Neural cell (in vitro differentiated cells): ENCODE data around the gene MTERF1. TPM values are rescaled to one million over a fixed set of nuclear protein-coding genes. Genes with fewer than 3 reads are reported as not detected.

Experiments used
- H2AFZ ChIP-seq: fragments of 200-600, 300-800 bp; sonication (generic), shearing (Covaris generic); 2 replicates; pipeline ENCODE4 v1.6.0; 2014; ENCODE audit warnings: low read depth, mild to moderate bottlenecking, antibody characterized with exemption, low read length, moderate library complexity
- H3F3A ChIP-seq: fragments of 200-600 bp; shearing (Covaris generic); 2 replicates; pipeline ENCODE4 v1.6.1; 2016; ENCODE audit warnings: mild to moderate bottlenecking, moderate library complexity, mixed read lengths, antibody characterized with exemption, low read length; ENCODE audit not compliant: insufficient read depth, poor library complexity, severe bottlenecking
- H3K27ac ChIP-seq: fragments of 200-600, 300-800 bp; sonication (generic), shearing (Covaris generic); 2 replicates; pipeline ENCODE4 v1.5.1; 2014; ENCODE audit warnings: mild to moderate bottlenecking, low read length, moderate library complexity
- H3K27me3 ChIP-seq: fragments of 300-800, 200-600 bp; sonication (generic), shearing (Covaris generic); 2 replicates; pipeline ENCODE4 v1.6.0; 2014; ENCODE audit warnings: mild to moderate bottlenecking, low read depth, low read length, moderate library complexity; ENCODE audit not compliant: insufficient read depth
- H3K36me3 ChIP-seq: fragments of 300-800, 200-600 bp; sonication (generic), shearing (Covaris generic); 2 replicates; pipeline ENCODE4 v1.5.1; 2014; ENCODE audit warnings: mild to moderate bottlenecking, antibody characterized with exemption, low read length, moderate library complexity; ENCODE audit not compliant: insufficient read depth
- H3K4me2 ChIP-seq: fragments of 300-800, 200-600 bp; sonication (generic), shearing (Covaris generic); 2 replicates; pipeline ENCODE4 v1.6.0; 2014; ENCODE audit warnings: mild to moderate bottlenecking, low read length
- H3K4me3 ChIP-seq: fragments of 300-800, 200-600 bp; sonication (generic), shearing (Covaris generic); 2 replicates; pipeline ENCODE4 v1.5.1; 2014; ENCODE audit warnings: mild to moderate bottlenecking, low read length, moderate library complexity
- H3K79me2 ChIP-seq: fragments of 200-600 bp; shearing (Covaris generic); replicated peaks from 2 replicates; pipeline ENCODE4 v1.6.0; 2014; ENCODE audit warnings: mild to moderate bottlenecking, low read length, moderate library complexity; ENCODE audit not compliant: insufficient read depth
- H3K9ac ChIP-seq: fragments of 300-800, 200-600 bp; sonication (generic), shearing (Covaris generic); 2 replicates; pipeline ENCODE4 v1.6.1; 2016; ENCODE audit warnings: mild to moderate bottlenecking, low read length, mixed read lengths
- H3K9me2 ChIP-seq: fragments of 200-600 bp; shearing (Covaris generic); 2 replicates; pipeline ENCODE4 v1.6.1; 2016; ENCODE audit warnings: mild to moderate bottlenecking, low read length, mixed read lengths; ENCODE audit not compliant: insufficient read depth
- H3K9me3 ChIP-seq: fragments of 200-600, 300-800 bp; sonication (generic), shearing (Covaris generic); 2 replicates; pipeline ENCODE4 v1.6.1; 2016; ENCODE audit warnings: mild to moderate bottlenecking, mixed run types, low read length, moderate library complexity, mixed read lengths
- H4K20me1 ChIP-seq: fragments of 200-600 bp; shearing (Covaris generic); 2 replicates; pipeline ENCODE4 v1.6.1; 2016; ENCODE audit warnings: mild to moderate bottlenecking, mixed run types; ENCODE audit not compliant: insufficient read depth
- CTCF ChIP-seq: fragments of 450-650 bp; IDR thresholded peaks from 2 replicates; pipeline ENCODE4 v1.5.1; 2014; ENCODE audit warnings: antibody characterized with exemption, mild to moderate bottlenecking, moderate library complexity; ENCODE audit not compliant: poor library complexity, severe bottlenecking
- EP300 ChIP-seq: fragments of 450-650 bp; conservative IDR thresholded peaks from 2 replicates; pipeline ENCODE4 v1.6.1; 2014; ENCODE audit warnings: antibody characterized with exemption, mild to moderate bottlenecking, moderate library complexity; ENCODE audit not compliant: poor library complexity, severe bottlenecking
- EZH2 ChIP-seq: fragments of 200-600, 300-800 bp; shearing (Covaris generic), sonication (generic); IDR thresholded peaks from 2 replicates; pipeline ENCODE4 v1.6.1; 2014; ENCODE audit warnings: antibody characterized with exemption, low read length, borderline replicate concordance, mild to moderate bottlenecking; ENCODE audit not compliant: insufficient read depth, poor library complexity, severe bottlenecking
- MXI1 ChIP-seq: fragments of 450-650 bp; conservative IDR thresholded peaks from 2 replicates; pipeline ENCODE4 v1.6.1; 2014; ENCODE audit warnings: antibody characterized with exemption, mild to moderate bottlenecking; ENCODE audit not compliant: poor library complexity, severe bottlenecking
- POLR2AphosphoS5 ChIP-seq: IDR thresholded peaks from 2 replicates; pipeline ENCODE4 v1.6.1; 2012
- RAD21 ChIP-seq: fragments of 450-650 bp; conservative IDR thresholded peaks from 2 replicates; pipeline ENCODE4 v1.6.1; 2014; ENCODE audit warnings: antibody characterized with exemption, mild to moderate bottlenecking, moderate library complexity
- SMC3 ChIP-seq: fragments of 450-650 bp; conservative IDR thresholded peaks from 2 replicates; pipeline ENCODE4 v1.6.1; 2014; ENCODE audit warnings: antibody characterized with exemption, mild to moderate bottlenecking, moderate library complexity; ENCODE audit not compliant: poor library complexity
- TAF1 ChIP-seq: IDR thresholded peaks from 2 replicates; pipeline ENCODE4 v1.6.1; 2012; ENCODE audit warnings: low read depth
- polyA plus RNA-seq: library from polyadenylated mRNA; depleted of rRNA; stranded (reverse); fragments of >200 nt; gene quantifications from 2 replicates; pipeline ENCODE4 v1.2.3, GENCODE V29; 2014
- TF ChIP-seq, protein P1 (sequence below): IDR thresholded peaks from 2 replicates; pipeline ENCODE4 v1.6.1; 2012; ENCODE audit warnings: borderline replicate concordance

MTERF1 gene
- polyA plus RNA-seq, 1 donor from 2014 or later, result 22.9 TPM

DNA sequence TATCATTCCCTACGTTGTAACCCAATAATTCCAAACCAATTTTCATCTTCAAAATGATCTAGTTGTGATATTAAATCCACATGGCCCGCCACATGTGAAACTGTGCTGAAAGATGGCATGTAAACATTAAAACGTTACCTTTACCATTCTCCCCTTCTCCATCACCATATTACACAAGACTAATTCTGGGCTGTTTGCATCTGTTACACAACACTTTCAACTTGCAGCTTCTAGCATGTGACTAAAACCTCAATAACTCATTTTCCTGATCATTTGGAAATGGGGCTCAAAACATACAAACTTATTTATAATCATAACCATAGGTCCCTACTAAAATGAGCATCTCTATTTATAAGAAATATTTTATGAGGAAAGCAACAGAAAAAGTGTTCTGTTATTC lies 4.7 kb downstream of the MTERF1 start:
- no peak for TF ChIP-seq EP300
- no peak for TF ChIP-seq MXI1
- TF ChIP-seq CTCF, result no peak
- TF ChIP-seq SMC3, result no peak
- no peak for TF ChIP-seq POLR2AphosphoS5
- no peak for TF ChIP-seq TAF1
- no peak for TF ChIP-seq EZH2
- TF ChIP-seq, protein P1, sequence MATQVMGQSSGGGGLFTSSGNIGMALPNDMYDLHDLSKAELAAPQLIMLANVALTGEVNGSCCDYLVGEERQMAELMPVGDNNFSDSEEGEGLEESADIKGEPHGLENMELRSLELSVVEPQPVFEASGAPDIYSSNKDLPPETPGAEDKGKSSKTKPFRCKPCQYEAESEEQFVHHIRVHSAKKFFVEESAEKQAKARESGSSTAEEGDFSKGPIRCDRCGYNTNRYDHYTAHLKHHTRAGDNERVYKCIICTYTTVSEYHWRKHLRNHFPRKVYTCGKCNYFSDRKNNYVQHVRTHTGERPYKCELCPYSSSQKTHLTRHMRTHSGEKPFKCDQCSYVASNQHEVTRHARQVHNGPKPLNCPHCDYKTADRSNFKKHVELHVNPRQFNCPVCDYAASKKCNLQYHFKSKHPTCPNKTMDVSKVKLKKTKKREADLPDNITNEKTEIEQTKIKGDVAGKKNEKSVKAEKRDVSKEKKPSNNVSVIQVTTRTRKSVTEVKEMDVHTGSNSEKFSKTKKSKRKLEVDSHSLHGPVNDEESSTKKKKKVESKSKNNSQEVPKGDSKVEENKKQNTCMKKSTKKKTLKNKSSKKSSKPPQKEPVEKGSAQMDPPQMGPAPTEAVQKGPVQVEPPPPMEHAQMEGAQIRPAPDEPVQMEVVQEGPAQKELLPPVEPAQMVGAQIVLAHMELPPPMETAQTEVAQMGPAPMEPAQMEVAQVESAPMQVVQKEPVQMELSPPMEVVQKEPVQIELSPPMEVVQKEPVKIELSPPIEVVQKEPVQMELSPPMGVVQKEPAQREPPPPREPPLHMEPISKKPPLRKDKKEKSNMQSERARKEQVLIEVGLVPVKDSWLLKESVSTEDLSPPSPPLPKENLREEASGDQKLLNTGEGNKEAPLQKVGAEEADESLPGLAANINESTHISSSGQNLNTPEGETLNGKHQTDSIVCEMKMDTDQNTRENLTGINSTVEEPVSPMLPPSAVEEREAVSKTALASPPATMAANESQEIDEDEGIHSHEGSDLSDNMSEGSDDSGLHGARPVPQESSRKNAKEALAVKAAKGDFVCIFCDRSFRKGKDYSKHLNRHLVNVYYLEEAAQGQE, result no peak
- TF ChIP-seq RAD21, result no peak

DNA sequence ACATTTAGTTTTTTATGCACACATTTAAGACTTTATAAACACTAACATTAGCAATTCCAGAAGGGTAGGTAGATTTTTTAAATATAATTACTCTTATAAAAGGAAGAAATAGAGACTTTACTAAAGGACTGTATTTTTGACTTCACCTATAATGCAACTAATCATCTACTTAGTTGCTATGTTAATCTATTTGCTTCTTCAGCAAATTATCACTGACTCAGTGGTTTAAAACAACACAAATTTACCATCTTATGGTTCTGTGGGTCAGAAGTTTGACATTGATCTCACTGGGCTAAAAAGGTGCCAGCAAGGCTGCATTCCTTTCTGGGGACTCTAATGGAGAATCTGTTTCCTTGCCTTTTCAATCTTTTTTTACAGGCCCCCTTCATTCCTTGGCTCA lies 7.6 kb downstream of the MTERF1 start:
- Histone ChIP-seq H3K9ac (no peak overlapping the region), H2AFZ (no peak overlapping the region), H3K27me3 (no peaks in the 10 kb centered on the region), H3K36me3 (peaks cover 12% of the 10 kb centered on the region), H3K9me3 (no peaks in the 10 kb centered on the region), H3K4me3 (no peak overlapping the region), H3K79me2 (peaks cover 3% of the 10 kb centered on the region), H4K20me1 (no peaks in the 10 kb centered on the region), H3K4me2 (no peak overlapping the region), H3F3A (no peaks in the 10 kb centered on the region), H3K9me2 (no peaks in the 10 kb centered on the region), H3K27ac (no peak overlapping the region)
- TF ChIP-seq, protein P1, result no peak
- TF ChIP-seq TAF1 (no peak), MXI1 (no peak), POLR2AphosphoS5 (no peak), EZH2 (no peak), EP300 (no peak), RAD21 (no peak), SMC3 (no peak), CTCF (no peak)

More for the DNA sequence above, 4.7 kb downstream of the MTERF1 start:
- Histone ChIP-seq H3K4me3 (no peak overlapping the region), H3K79me2 (peaks cover 23% of the 10 kb centered on the region), H4K20me1 (no peaks in the 10 kb centered on the region), H3F3A (no peaks in the 10 kb centered on the region), H3K9ac (no peak overlapping the region), H3K27ac (no peak overlapping the region), H3K9me2 (no peaks in the 10 kb centered on the region), H3K27me3 (no peaks in the 10 kb centered on the region), H3K36me3 (peaks cover 12% of the 10 kb centered on the region), H3K4me2 (no peak overlapping the region), H3K9me3 (no peaks in the 10 kb centered on the region), H2AFZ (no peak overlapping the region)
